CD4-positive, alpha-beta T cell (primary cell): ENCODE results near the gene MTOR. TPM values are rescaled to one million over a fixed set of nuclear protein-coding genes. Genes with fewer than 3 reads are reported as not detected.

ENCODE experiments used
- ATAC-seq: fragments of 200-7000 bp; cut with Tn5 transposase; one replicate; pipeline ENCODE4 v1.10.0; 2022; ENCODE audit warnings: mild to moderate bottlenecking; ENCODE audit not compliant: poor library complexity
- CTCF ChIA-PET: fragments of 350-600 bp; sonication (Branson Sonifier 250); formaldehyde crosslinking; loops from one replicate; lab custom pipeline; 2021; ENCODE audit warnings: antibody characterized with exemption, inconsistent platforms; lab: Charles Lee
- POLR2A ChIA-PET: fragments of 350-600 bp; sonication (Branson Sonifier 250); formaldehyde crosslinking; loops from one replicate; lab custom pipeline; 2021; ENCODE audit warnings: antibody characterized with exemption, inconsistent platforms; lab: Charles Lee
- DNase-seq, 14 experiments: peaks; one replicate each; pipeline ENCODE4 v3.0.0-alpha.2; 2013 to 2020; ENCODE audit warnings: mixed read lengths in 2 of 14
- H3K27ac ChIP-seq, 2 donors: one replicate each; pipeline versions ENCODE4 v1.5.1 to v1.7.0; 2013; ENCODE audit warnings: low read length in 2 of 2, low read depth in 1 of 2, mild to moderate bottlenecking in 1 of 2
- H3K27me3 ChIP-seq, 2 experiments: 1 replicate in 1 of 2; 2 replicates in 1 of 2; pipeline versions ENCODE4 v1.6.1 to v1.7.0; 2013; ENCODE audit warnings: low read length in 2 of 2, control low read depth in 1 of 2, mild to moderate bottlenecking in 1 of 2, moderate library complexity in 1 of 2; ENCODE audit not compliant: insufficient read depth in 2 of 2, control insufficient read depth in 1 of 2
- H3K36me3 ChIP-seq: one replicate; pipeline ENCODE4 v1.6.1; 2013; ENCODE audit warnings: low read length, control low read depth; ENCODE audit not compliant: insufficient read depth
- H3K4me1 ChIP-seq: one replicate; pipeline ENCODE4 v1.6.1; 2013; ENCODE audit warnings: low read length, control low read depth; ENCODE audit not compliant: insufficient read depth
- H3K4me3 ChIP-seq: one replicate; pipeline ENCODE4 v1.5.1; 2013; ENCODE audit warnings: mild to moderate bottlenecking, low read length, moderate library complexity
- H3K9me3 ChIP-seq, 2 experiments: 1 replicate in 1 of 2; 2 replicates in 1 of 2; pipeline versions ENCODE4 v1.6.1 to v1.7.0; 2013; ENCODE audit warnings: low read length in 2 of 2, mild to moderate bottlenecking in 2 of 2, control low read depth in 1 of 2, moderate library complexity in 1 of 2; ENCODE audit not compliant: control insufficient read depth in 1 of 2, insufficient read depth in 1 of 2
- H3K27ac Mint-ChIP-seq: one replicate; pipeline ENCODE4 v1.8.0; 2020; ENCODE audit warnings: mixed read lengths
- H3K27me3 Mint-ChIP-seq: one replicate; pipeline ENCODE4 v1.8.0; 2021; ENCODE audit warnings: mixed read lengths
- H3K36me3 Mint-ChIP-seq: one replicate; pipeline ENCODE4 v1.8.0; 2021; ENCODE audit warnings: low read depth, mixed read lengths
- H3K4me1 Mint-ChIP-seq: one replicate; pipeline ENCODE4 v1.8.0; 2021; ENCODE audit warnings: low read depth, mixed read lengths
- H3K4me3 Mint-ChIP-seq: one replicate; pipeline ENCODE4 v1.8.0; 2020; ENCODE audit warnings: mild to moderate bottlenecking, mixed read lengths
- H3K9me3 Mint-ChIP-seq: one replicate; pipeline ENCODE4 v1.8.0; 2020; ENCODE audit warnings: mixed read lengths
- intact Hi-C, 2 experiments: fragments of 100-400 bp; cut with DNase I in 1 of 2; cut with micrococcal nuclease in 1 of 2; formaldehyde crosslinking; loops; one replicate each; pipeline versions ENCODE4 v1.15.1 to v1.9.0; 2023 to 2025; cut with DNase I, micrococcal nuclease
- total RNA-seq, 174 experiments: library from RNA in 2 of 174; stranded (reverse) in 2 of 174; gene quantifications; one replicate each; pipeline ENCODE4 v1.2.3 and lab custom pipeline; 2021 to 2026
- TF ChIP-seq, protein P1 (sequence below): fragments of 200-600 bp; IDR thresholded peaks from one replicate; pipeline ENCODE4 v1.8.0; 2022; ENCODE audit warnings: antibody characterized with exemption, mild to moderate bottlenecking

The MTOR gene
- total RNA-seq, 2 experiments from 2014 or later = 27.3 to 28.9 TPM

DNA sequence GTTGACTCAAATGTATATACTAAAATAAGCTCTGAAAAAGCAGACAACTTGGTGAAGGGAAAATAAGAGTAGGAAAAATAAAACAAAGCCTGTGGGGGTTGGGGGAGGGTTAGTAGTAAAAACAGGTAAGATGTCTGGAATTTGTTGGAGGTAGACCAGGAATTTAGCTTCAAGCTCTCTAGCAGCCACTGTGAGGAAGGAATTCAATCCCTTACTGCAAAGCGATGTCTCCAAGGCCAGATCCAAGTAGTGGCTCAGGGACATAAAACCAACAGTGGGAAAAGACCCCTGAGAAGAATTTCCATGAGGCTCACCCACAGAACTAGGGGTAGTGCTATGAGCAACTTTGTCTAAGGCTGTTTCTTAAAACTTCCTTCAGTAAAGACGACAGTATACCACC, 65.4 kb downstream of the MTOR start:
- POLR2A ChIA-PET = no interaction called here
- CTCF ChIA-PET = interaction anchor here (0.6 to 1.3 kb wide), 2 partner anchors 135 to 159 kb away, joined by 3 to 4 read pairs; no protein-coding TSS in a partner anchor
- ATAC-seq = no peak

GRCh38 chr1:11194407-11195176, 67.8 kb downstream of the MTOR start:
- Histone ChIP-seq H3K9me3 (no peaks in the 10 kb centered on the region), H3K4me1 (no peaks in the 10 kb centered on the region), H3K27me3 (no peaks in the 10 kb centered on the region), H3K27ac (no peak overlapping the region), H3K36me3 (peaks cover 89% of the 10 kb centered on the region), H3K4me3 (no peak overlapping the region)
- intact Hi-C loops = no loop called here
- Mint-ChIP-seq H3K4me1 (no peaks in the 10 kb centered on the region), H3K27ac (no peak overlapping the region), H3K36me3 (peaks cover 96% of the 10 kb centered on the region), H3K9me3 (no peaks in the 10 kb centered on the region), H3K27me3 (no peaks in the 10 kb centered on the region), H3K4me3 (no peak overlapping the region)
- ChIA-PET CTCF (no interaction called here), POLR2A (no interaction called here)
- ATAC-seq = no peak
- DNase-seq = no peak
- TF ChIP-seq, protein P1, sequence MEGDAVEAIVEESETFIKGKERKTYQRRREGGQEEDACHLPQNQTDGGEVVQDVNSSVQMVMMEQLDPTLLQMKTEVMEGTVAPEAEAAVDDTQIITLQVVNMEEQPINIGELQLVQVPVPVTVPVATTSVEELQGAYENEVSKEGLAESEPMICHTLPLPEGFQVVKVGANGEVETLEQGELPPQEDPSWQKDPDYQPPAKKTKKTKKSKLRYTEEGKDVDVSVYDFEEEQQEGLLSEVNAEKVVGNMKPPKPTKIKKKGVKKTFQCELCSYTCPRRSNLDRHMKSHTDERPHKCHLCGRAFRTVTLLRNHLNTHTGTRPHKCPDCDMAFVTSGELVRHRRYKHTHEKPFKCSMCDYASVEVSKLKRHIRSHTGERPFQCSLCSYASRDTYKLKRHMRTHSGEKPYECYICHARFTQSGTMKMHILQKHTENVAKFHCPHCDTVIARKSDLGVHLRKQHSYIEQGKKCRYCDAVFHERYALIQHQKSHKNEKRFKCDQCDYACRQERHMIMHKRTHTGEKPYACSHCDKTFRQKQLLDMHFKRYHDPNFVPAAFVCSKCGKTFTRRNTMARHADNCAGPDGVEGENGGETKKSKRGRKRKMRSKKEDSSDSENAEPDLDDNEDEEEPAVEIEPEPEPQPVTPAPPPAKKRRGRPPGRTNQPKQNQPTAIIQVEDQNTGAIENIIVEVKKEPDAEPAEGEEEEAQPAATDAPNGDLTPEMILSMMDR = no peak

More for the DNA sequence above, 65.4 kb downstream of the MTOR start:
- Mint-ChIP-seq H3K4me3 (no peak overlapping the region), H3K27ac (no peak overlapping the region), H3K36me3 (peaks cover 91% of the 10 kb centered on the region), H3K27me3 (no peaks in the 10 kb centered on the region), H3K9me3 (no peaks in the 10 kb centered on the region), H3K4me1 (no peaks in the 10 kb centered on the region)
- TF ChIP-seq, protein P1 = no peak
- no peaks in the 10 kb centered on the region for H3K4me1 ChIP-seq
- H3K27me3 ChIP-seq = no peaks in the 10 kb centered on the region
- DNase-seq = no peak
- H3K9me3 ChIP-seq = no peaks in the 10 kb centered on the region
- peaks cover 83% of the 10 kb centered on the region for H3K36me3 ChIP-seq
- no peak overlapping the region for H3K4me3 ChIP-seq
- no peak overlapping the region for H3K27ac ChIP-seq
- intact Hi-C loops = no loop called here

DNA sequence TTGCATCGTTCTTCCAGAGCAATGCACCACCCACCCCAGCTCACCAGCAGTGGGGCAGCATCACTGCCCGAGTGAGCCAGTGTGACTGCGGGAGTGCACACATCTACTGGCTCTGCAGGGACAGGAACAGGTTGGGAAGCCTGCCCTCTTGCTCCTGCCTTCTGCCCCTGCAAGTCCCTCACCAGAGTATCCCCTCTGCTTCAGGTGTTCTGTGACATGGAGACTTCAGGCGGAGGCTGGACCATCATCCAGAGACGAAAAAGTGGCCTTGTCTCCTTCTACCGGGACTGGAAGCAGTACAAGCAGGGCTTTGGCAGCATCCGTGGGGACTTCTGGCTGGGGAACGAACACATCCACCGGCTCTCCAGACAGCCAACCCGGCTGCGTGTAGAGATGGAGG, 69.0 kb downstream of the MTOR start:
- Mint-ChIP-seq H3K4me1 (no peaks in the 10 kb centered on the region), H3K9me3 (no peaks in the 10 kb centered on the region), H3K36me3 (peaks cover 94% of the 10 kb centered on the region), H3K27ac (no peak overlapping the region), H3K4me3 (no peak overlapping the region), H3K27me3 (no peaks in the 10 kb centered on the region)
- H3K27ac ChIP-seq = no peak overlapping the region
- H3K36me3 ChIP-seq = peaks cover 84% of the 10 kb centered on the region
- ATAC-seq = no peak
- no peak for DNase-seq
- ChIA-PET POLR2A (no interaction called here), CTCF (no interaction called here)
- no peaks in the 10 kb centered on the region for H3K9me3 ChIP-seq
- TF ChIP-seq, protein P1 = no peak
- H3K27me3 ChIP-seq = no peaks in the 10 kb centered on the region
- H3K4me3 ChIP-seq = no peak overlapping the region
- intact Hi-C loops = no loop called here
- no peaks in the 10 kb centered on the region for H3K4me1 ChIP-seq
